Calu3 (cell line): ENCODE measurements around the gene CHMP3. TPM values are rescaled to one million over a fixed set of nuclear protein-coding genes. Genes with fewer than 3 reads are reported as not detected.
"Not testable (repeated sequence)": the region's sequence is repeated elsewhere in the genome, so short reads cannot be mapped to it uniquely, and the experiment has no call there.

Experiments
- BruUV-seq: library from RNA; stranded (reverse); fragments of 400-500 nt; replicated peaks from 2 replicates; lab custom pipeline; 2021; lab: Mats Ljungman, UMichigan
- CTCF ChIA-PET: fragments of 300-600 bp; sonication (Branson Sonifier 250); formaldehyde crosslinking; loops from one replicate; lab custom pipeline; 2022; ENCODE audit warnings: antibody characterized with exemption; lab: Charles Lee
- DNase-seq: peaks from one replicate; pipeline ENCODE4 v3.0.0; 2022
- H3K27ac Mint-ChIP-seq: one replicate; pipeline ENCODE4 v1.8.0; 2022; ENCODE audit warnings: mixed read lengths; ENCODE audit not compliant: unreplicated experiment
- H3K27me3 Mint-ChIP-seq: one replicate; pipeline ENCODE4 v1.8.0; 2022; ENCODE audit warnings: mixed read lengths; ENCODE audit not compliant: unreplicated experiment
- H3K36me3 Mint-ChIP-seq: one replicate; pipeline ENCODE4 v1.8.0; 2022; ENCODE audit warnings: mild to moderate bottlenecking, moderate library complexity, mixed read lengths; ENCODE audit not compliant: insufficient read depth, unreplicated experiment
- H3K4me1 Mint-ChIP-seq: one replicate; pipeline ENCODE4 v1.8.0; 2022; ENCODE audit warnings: mild to moderate bottlenecking, low read depth, mixed read lengths; ENCODE audit not compliant: unreplicated experiment
- H3K4me3 Mint-ChIP-seq: one replicate; pipeline ENCODE4 v1.8.0; 2022; ENCODE audit warnings: mild to moderate bottlenecking, low read depth, moderate library complexity, mixed read lengths; ENCODE audit not compliant: unreplicated experiment
- H3K9me3 Mint-ChIP-seq: one replicate; pipeline ENCODE4 v1.8.0; 2022; ENCODE audit warnings: low read depth, mixed read lengths; ENCODE audit not compliant: unreplicated experiment
- intact Hi-C: fragments of 100-400 bp; cut with micrococcal nuclease; formaldehyde crosslinking; loops from one replicate; pipeline ENCODE4 v1.10.0; 2022; ENCODE audit not compliant: unreplicated experiment
- total RNA-seq: library from RNA; stranded (reverse); gene quantifications from 2 replicates; pipeline ENCODE4 v1.2.3, GENCODE V29; 2022
- TF ChIP-seq, protein P1 (sequence below): fragments of 200-600 bp; IDR thresholded peaks from one replicate; pipeline ENCODE4 v1.8.0; 2022; ENCODE audit warnings: antibody characterized with exemption; ENCODE audit not compliant: unreplicated experiment

The CHMP3 gene
- total RNA-seq, 1 experiment from 2014 or later = 127 TPM

DNA sequence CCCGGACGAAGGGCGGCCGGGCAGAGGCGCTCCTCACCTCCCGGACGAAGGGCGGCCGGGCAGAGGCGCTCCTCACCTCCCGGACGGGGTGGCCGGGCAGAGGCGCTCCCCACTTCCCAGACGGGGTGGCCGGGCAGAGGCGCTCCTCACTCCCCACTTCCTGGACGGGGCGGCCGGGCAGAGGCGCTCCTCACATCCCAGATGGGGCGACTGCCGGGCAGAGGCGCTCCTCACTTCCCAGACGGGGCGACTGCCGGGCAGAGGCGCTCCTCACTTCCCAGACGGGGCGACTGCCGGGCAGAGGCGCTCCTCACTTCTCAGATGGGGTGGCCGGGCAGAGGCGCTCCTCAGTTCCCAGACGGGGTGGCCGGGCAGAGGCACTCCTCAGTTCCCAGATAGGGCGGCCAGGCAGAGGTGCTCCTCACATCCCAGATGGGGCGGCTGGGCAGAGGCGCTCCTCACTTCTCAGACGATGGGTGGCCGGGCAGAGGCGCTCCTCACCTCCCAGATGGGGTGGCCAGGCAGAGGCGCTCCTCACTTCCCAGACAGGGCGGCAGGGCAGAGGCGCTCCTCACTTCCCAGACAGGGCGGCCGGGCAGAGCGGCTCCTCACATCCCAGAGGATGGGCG is 17.8 kb downstream of the CHMP3 start:
- peaks cover 12% of the 10 kb centered on the region for H3K4me1 Mint-ChIP-seq

DNA sequence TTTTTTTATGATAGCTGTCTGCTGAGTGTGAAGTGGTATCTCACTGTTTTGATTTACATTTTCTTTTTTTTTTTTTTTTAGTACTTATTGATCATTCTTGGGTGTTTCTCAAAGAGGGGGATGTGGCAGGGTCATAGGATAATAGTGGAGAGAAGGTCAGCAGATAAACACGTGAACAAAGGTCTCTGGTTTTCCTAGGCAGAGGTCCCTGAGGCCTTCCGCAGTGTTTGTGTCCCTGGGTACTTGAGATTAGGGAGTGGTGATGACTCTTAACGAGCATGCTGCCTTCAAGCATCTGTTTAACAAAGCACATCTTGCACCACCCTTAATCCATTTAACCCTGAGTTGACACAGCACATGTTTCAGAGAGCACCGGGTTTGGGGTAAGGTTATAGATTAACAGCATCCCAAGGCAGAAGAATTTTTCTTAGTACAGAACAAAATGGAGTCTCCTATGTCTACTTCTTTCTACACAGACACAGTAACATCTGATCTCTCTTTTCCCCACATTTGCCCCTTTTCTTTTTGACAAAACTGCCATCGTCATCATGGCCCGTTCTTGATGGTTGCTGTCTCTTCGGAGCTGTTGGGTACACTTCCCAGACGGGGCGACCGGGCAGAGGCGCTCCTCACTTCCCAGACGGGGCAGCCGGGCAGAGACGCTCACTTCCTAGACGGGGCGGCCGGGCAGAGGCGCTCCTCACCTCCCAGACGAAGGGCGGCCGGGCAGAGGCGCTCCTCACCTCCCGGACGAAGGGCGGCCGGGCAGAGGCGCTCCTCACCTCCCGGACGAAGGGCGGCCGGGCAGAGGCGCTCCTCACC is 18.8 kb downstream of the CHMP3 start:
- H3K9me3 Mint-ChIP-seq, intact Hi-C loops, DNase-seq, H3K27me3 Mint-ChIP-seq, BruUV-seq, H3K27ac Mint-ChIP-seq, H3K4me3 Mint-ChIP-seq, CTCF ChIA-PET: not testable (repeated sequence)
- Mint-ChIP-seq H3K36me3 (peaks cover 26% of the 10 kb centered on the region), H3K4me1 (peaks cover 12% of the 10 kb centered on the region)

More for the DNA sequence above, 17.8 kb downstream of the CHMP3 start:
- H3K9me3 Mint-ChIP-seq, intact Hi-C loops, CTCF ChIA-PET, H3K4me3 Mint-ChIP-seq, DNase-seq, H3K27me3 Mint-ChIP-seq, H3K27ac Mint-ChIP-seq, BruUV-seq: not testable (repeated sequence)
- H3K36me3 Mint-ChIP-seq = peaks cover 30% of the 10 kb centered on the region

DNA sequence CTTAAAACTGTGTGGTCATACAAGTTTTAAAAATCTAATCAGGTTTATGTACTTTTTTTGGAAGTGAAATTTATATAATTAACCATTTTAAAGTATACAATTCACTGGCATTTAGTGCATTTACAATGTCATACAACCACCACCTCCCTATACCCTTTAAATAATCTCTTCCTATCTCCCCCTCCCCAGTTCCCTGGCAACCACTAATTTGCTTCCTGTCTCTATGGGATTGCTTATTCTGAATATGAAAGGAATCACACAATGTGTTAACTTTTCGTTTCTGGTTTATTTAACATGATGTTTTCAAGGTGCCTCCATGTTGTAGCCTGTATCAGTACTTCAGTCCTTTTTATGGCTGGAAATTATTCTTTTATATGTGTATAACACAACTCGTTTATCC is 19.4 kb downstream of the CHMP3 start:
- no TSS peak for BruUV-seq
- Mint-ChIP-seq H3K27me3 (no peaks in the 10 kb centered on the region), H3K27ac (no peak overlapping the region), H3K4me1 (peaks cover 12% of the 10 kb centered on the region), H3K36me3 (peaks cover 26% of the 10 kb centered on the region), H3K9me3 (peaks cover 4% of the 10 kb centered on the region), H3K4me3 (no peak overlapping the region)
- intact Hi-C loops = no loop called here
- TF ChIP-seq, protein P1, sequence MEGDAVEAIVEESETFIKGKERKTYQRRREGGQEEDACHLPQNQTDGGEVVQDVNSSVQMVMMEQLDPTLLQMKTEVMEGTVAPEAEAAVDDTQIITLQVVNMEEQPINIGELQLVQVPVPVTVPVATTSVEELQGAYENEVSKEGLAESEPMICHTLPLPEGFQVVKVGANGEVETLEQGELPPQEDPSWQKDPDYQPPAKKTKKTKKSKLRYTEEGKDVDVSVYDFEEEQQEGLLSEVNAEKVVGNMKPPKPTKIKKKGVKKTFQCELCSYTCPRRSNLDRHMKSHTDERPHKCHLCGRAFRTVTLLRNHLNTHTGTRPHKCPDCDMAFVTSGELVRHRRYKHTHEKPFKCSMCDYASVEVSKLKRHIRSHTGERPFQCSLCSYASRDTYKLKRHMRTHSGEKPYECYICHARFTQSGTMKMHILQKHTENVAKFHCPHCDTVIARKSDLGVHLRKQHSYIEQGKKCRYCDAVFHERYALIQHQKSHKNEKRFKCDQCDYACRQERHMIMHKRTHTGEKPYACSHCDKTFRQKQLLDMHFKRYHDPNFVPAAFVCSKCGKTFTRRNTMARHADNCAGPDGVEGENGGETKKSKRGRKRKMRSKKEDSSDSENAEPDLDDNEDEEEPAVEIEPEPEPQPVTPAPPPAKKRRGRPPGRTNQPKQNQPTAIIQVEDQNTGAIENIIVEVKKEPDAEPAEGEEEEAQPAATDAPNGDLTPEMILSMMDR = no peak
- CTCF ChIA-PET = no interaction called here
- no peak for DNase-seq

DNA sequence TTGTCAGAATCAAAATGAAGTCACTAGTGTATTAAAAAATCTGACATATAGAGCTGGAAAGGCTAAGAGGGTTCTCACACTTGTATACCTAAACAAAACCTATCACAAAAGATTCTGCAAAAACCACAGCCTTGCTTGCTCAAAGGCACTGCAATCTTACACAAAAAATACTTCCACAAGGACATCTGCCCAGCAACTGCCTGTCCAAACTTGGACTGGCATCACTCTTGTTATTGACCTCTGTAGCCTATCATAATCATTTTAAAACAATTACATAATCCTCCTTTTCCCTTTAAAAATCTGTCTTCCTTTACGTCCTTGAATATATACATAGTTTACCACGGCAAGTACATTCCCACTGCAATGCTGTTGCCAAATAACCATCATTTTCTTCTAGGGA is 19.9 kb downstream of the CHMP3 start:
- H3K4me1 Mint-ChIP-seq = peaks cover 12% of the 10 kb centered on the region
- BruUV-seq = no TSS peak
- DNase-seq = no peak
- no peak overlapping the region for H3K27ac Mint-ChIP-seq
- H3K9me3 Mint-ChIP-seq = peaks cover 4% of the 10 kb centered on the region
- peaks cover 22% of the 10 kb centered on the region for H3K36me3 Mint-ChIP-seq
- H3K27me3 Mint-ChIP-seq = no peaks in the 10 kb centered on the region
- no peak overlapping the region for H3K4me3 Mint-ChIP-seq
- intact Hi-C loops = no loop called here
- TF ChIP-seq, protein P1 = no peak
- CTCF ChIA-PET = no interaction called here

DNA sequence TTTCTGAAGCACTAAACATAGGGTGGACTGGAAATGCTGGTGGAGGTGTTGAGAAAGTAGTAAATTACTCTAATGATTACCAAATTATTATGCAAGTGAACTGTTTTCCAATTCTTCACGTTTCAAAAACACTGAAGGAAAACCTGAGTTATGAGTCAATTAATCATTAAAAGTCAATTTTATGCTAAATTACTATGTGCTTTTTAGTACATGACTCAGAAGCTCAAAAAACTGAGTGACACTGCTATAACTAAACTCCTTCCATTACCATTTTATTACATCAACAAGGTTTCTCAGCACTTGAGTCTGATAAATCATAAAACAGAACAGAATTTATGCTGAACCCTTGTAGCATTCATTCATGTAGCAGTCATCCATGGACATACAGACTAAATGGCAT is 20.4 kb downstream of the CHMP3 start:
- Mint-ChIP-seq H3K4me1 (peaks cover 12% of the 10 kb centered on the region), H3K27me3 (no peaks in the 10 kb centered on the region), H3K9me3 (peaks cover 4% of the 10 kb centered on the region), H3K27ac (no peak overlapping the region), H3K4me3 (no peak overlapping the region), H3K36me3 (peaks cover 21% of the 10 kb centered on the region)
- no TSS peak for BruUV-seq
- no peak for DNase-seq
- CTCF ChIA-PET = no interaction called here
- TF ChIP-seq, protein P1 = no peak
- intact Hi-C loops = no loop called here
